Endometrium (tissue), 2 donors: ENCODE measurements around the gene NUDT8.
"Not testable (repeated sequence)": the region's sequence is repeated elsewhere in the genome, so short reads cannot be mapped to it uniquely, and the experiment has no call there.

ENCODE experiments used
- FAIRE-seq: peaks from 2 replicates; lab custom pipeline; 2012; peaks lifted over from hg19 to GRCh38; lab: Jason Lieb, UNC
- donor health status: control.
- donor health status: control.

The NUDT8 gene

DNA sequence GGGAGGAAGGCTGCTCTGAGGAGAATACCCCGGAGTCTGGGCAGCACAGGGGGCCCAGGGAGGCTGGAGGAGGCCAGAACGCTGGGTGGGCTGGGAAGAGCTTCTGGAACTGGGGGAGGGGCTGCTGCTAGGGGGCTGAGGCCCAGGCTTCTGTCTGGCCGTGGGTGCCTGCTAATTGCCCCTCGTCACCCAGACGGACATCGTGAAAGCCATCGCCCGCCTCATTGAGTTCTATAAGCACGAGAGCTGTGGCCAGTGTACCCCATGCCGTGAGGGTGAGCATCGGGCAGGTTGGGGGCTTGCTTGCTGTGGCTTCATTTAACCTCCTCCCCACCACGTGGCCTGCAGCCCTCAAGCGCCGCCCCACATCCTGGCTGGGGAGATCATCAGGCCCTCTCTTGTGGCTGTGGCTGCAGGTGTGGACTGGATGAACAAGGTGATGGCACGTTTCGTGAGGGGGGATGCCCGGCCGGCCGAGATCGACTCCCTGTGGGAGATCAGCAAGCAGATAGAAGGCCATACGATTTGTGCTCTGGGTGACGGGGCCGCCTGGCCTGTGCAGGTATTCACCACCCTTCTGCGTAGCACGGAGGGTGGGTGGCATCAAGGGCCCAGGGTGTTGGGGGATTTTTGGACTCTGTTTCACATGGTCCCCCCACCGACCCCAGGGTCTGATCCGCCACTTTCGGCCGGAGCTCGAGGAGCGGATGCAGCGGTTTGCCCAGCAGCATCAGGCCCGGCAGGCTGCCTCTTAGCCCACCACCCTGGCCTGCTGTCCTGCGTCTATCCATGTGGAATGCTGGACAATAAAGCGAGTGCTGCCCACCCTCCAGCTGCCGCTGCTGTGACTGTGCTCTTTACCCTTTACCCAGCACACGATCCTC, 17.8 kb downstream of the NUDT8 start:
- no peak for FAIRE-seq

DNA sequence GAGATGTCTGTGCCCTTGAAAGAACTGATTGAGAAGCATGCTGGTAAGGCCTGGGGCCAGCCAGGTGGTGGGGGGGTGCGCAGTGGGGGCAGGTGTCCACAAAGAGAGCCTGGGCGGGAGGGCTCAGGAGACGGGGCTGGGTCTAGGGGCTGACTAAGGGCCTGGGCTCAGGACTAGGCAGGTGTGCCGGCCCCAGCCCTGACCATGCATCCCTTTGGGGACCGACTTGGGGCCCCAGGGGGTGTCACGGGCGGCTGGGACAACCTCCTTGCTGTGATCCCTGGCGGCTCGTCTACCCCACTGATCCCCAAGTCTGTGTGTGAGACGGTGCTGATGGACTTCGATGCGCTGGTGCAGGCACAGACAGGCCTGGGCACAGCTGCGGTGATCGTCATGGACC, 18.6 kb downstream of the NUDT8 start:
- no peak for FAIRE-seq

DNA sequence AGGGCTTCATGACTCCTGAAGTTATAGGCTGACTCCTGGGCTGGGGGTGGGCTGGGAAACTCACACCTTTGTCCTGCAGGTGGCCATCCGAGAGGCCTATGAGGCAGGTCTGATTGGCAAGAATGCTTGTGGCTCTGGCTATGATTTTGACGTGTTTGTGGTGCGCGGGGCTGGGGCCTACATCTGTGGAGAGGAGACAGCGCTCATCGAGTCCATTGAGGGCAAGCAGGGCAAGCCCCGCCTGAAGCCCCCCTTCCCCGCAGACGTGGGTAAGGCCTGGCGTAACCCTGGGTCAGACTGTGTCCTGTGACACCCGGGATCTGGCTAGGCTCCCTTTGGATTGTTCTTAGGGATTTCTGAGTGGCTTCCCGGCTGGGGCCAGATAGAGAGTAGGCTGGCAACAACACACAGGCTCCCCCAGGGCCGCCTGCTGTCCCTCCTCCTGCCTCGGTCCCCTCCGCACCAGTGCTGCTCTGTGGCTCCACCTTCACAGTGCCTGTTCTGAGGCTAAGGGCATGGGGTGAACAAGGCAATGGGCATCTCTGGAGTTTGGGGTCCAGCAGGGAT, 19.4 kb downstream of the NUDT8 start:
- no peak for FAIRE-seq

DNA sequence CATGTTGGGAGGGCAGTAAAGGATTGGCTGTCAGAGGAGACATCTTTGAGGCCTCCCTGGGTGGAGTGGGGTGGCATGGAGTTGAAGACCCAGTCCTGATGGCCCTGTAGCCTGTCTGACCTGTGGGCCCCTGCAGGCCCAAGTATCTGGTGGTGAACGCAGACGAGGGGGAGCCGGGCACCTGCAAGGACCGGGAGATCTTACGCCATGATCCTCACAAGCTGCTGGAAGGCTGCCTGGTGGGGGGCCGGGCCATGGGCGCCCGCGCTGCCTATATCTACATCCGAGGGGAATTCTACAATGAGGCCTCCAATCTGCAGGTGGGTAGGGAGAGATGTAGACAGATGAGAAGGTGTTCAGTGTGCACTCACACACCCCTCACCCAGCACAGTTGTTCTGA, 20.4 kb downstream of the NUDT8 start:
- no peak for FAIRE-seq

DNA sequence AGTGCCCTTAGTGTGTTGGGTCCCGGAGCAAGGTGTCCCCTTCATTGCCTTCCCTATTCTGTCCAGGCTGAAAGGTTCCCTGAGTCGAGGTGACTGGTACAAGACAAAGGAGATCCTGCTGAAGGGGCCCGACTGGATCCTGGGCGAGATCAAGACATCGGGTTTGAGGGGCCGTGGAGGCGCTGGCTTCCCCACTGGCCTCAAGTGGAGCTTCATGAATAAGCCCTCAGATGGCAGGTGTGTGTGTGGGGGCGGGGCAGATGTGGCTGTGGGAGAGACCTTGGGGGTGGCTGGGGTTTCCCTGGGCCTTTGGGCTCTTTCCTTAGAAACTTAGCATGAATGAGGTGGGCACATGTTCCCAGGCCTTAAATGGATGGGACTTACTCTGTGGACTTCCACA, 21.3 kb downstream of the NUDT8 start:
- FAIRE-seq, result no peak

DNA sequence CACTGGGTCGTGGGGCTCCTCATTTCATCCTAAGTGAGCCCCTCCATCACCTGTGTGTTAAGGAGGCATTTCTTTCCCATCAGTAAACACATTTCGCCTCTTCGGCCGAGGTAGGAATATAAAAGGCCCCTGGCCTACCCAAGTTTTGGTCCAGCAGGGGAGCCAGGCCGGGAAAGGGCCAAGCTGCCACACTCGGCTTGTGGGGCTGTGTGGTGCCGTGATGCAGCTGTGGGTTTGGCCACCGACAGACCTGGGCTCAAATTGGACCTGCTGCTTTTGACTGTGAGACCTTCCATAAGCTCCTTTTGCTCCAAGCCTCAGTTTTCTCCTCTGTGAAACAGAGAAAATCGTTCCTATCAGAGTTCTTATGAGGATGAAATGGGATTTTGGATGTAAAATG, 22.2 kb downstream of the NUDT8 start:
- no peak for FAIRE-seq

DNA sequence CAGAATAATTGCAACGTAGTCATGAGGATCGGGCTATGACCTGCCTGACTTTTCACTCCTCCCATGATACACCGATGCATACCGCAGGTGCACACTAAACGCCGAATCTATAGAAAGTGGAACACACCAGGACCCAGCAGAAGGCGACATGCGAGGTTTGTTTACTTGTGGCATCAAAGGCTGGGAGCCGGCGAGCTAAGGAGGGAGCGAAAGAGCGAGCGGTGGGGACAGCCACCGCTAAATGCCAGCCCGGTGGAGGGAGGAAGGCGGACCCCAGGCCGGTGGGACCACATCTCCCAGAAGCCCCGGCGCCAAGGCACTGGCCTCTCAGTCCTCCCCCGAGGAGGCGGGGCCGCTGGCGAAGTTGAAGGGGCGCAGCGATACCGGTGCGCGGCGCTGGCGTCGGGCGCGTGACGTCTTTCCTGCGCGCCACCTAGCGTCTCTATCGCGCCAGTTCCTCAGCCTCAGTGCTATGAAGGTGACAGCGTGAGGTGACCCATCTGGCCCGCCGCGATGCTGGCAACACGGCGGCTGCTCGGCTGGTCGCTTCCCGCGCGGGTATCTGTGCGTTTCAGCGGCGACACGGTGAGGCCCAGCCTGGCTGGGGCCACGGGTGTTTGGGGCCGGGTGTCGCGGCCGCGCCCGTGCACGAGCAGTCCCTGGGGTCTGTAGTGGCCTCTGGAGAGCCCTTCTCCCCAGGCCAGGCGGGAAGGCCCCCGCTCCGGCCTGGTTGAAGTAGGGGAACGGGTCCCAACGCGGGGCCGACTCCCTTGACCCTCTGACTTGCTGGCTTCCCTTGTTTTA, 23.0 kb downstream of the NUDT8 start, which contains the start of gene NDUFV1:
TSS of gene NDUFV1 (plus strand) at position 445 of the 804 bp plus-strand sequence. CDS start at position 514, 69 bp downstream.
- FAIRE-seq, result peak; percentile 33

DNA sequence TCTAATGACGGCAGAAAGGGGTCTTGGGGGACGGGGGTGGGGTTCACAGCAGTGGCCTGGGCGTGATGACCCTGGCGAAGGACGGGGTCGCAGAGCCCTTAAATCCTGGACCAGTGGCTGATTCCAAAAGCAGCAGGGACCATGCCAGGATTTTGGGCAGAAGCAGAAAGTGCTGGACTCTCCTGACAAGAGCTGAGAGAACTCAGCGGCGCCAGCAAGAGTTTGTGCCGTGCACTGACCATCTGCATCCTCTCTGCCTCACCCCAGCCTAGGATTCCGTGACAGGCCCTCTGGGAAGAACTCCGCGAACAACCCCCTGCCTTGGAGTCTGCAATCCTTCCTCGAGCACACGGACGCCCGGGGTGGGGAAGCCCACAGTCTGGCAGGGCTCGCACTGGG, 23.6 kb downstream of the NUDT8 start:
- FAIRE-seq, result no peak

DNA sequence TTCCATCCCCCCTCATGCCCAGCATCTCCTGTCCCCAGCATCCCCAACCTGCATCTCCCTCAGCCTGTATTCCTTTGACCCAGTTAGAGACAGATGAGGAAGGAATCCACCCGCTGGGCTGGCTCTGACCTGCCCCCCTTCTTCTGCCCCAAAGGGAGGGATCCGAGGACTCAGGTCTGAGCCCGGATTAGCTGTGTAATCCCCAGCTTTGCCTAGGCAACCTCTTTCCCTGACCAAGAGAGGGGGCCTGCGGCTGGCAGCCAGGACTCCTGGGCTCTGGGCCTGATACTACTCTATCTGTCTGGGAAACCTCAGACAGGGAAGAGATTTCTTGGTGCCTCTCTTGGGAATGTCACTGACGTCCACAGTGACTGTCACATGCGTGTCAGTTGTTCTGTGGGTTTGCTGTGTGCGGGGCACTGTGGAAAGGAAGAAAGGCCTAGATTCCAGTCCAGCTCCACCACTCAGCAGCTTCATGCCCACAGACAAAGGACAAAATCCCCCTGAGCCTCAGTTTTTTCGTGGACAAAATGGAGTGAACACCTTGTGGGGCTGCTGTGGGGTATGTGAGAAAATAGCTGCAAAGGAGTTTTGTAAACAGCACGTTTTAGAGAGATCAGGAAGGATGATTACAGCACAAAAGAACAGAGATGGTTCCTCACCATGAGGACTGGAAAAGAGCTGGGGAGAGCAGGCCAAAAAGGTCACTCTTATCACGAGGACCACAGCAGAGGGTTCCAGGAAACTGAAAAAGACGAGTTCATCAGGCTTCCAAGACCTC, 24.3 kb downstream of the NUDT8 start:
- no peak for FAIRE-seq

DNA sequence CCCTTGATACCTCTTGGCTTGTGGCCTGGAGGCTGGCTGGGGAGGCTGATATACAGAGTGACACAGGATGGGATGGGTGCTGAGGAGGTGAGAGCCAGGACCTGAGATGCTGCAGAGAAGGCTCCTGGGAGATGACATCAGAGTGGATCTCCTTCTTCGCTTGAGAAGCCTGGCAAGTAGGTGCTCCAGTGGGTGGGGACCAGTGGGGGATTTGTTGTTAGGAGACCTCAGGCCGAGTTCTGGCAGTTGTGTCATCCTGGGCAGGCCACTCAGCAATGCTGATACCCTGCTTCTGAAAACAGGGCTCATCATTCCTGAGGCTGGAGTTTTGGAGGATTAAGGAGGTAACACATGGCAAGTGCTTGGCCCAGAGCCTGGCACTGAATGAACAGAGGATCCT, 24.9 kb downstream of the NUDT8 start:
- FAIRE-seq, result no peak

DNA sequence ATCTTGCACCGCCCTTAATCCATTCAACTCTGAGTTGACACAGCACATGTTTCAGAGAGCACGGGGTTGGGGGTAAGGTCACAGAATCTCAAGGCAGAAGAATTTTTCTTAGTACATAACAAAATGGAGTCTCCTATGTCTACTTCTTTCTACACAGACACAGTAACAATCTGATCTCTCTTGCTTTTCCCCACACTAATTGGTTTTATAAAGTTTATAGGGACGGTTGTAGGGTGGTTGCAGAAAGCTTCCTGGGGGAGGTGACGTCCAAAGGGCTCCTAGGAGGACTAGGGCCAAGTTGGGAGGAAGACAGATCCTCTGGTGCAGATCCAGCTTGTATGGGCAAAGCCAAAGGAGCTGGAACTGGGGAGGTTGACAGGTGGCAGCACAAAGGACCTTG, 25.6 kb downstream of the NUDT8 start:
- not testable (repeated sequence) for FAIRE-seq

DNA sequence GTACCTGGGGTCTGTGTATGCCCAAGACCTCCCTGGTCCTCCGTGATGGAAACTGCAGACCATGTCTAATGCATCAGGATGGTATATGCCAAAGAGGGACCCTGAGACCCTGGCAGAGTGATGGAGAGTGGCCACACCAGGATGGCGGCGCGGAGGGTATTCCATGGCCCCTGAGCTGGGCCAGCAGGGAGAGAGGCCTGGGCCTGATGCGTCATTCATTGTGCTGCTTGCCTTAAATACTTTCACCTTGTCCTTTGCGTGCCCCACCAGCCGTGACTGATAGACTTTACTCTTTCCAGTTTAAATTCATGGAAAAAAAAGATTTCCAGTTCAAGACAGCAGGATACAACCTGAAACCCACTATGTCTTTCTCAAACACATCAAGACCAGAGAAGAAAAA, 28.6 kb downstream of the NUDT8 start:
- no peak for FAIRE-seq

DNA sequence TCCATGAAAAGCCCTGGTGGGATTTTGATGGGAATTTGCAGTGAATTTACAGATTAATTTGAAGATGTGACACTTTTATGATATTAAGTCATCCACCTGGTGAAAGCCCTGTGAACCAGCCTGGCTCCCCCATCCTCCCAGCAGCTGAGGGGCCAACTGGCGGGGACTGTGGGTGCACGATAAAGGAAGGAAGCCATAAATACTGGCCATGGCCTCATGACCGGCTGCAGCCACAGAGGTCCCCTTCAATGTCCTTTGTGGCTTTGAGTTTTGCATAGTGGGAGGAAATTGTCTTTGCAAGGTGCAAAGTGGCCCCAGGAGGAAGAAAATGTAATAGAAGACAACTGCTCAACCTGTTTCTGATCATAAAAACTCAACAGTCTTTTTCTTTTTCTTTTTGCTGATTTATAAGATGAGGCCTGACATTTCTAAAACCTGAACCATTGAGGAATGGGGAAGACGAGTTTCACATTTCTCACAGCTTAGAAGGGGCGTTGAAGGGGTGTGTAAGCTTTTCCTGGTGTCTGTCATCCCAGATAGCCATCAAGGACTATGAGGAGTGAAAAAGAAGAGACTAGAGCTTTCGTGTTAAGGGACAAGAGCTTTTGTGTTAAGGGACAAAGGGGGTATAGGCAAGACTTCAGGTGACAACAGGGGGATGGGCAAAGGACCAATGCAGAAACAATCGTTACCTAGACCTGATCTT, 29.3 kb downstream of the NUDT8 start:
- FAIRE-seq, result no peak

DNA sequence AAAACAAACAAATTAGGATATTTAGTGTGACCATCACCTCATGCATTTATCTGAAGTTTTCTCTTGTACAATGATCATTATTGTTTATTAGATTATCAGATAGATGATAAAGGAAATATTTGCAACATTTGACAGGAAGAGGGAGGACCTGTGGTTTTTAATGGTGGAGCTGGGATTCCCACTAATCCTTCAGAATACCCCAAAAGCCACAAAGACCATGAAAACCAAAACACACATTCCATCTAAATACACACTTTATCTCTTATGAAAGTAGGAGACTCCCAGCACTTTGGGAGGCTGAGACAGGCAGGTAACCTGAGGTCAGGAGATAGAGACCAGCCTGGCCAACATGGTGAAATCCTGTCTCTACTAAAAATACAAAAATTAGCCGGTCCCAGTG, 30.6 kb downstream of the NUDT8 start:
- FAIRE-seq, result no peak

DNA sequence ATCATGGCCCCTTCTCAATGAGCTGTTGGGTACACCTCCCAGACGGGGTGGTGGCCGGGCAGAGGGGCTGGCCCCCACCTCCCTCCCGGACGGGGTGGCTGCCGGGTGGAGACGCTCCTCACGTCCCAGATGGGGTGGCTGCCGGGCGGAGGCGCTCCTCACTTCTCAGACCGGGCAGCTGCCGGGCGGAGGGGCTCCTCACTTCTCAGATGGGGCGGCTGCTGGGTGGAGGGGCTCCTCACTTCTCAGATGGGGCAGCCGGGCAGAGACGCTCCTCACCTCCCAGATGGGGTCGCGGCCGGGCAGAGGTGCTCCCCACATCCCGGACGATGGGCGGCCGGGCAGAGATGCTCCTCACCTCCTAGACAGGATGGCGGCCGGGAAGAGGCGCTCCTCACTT, 31.8 kb downstream of the NUDT8 start:
- FAIRE-seq, result not testable (repeated sequence)

DNA sequence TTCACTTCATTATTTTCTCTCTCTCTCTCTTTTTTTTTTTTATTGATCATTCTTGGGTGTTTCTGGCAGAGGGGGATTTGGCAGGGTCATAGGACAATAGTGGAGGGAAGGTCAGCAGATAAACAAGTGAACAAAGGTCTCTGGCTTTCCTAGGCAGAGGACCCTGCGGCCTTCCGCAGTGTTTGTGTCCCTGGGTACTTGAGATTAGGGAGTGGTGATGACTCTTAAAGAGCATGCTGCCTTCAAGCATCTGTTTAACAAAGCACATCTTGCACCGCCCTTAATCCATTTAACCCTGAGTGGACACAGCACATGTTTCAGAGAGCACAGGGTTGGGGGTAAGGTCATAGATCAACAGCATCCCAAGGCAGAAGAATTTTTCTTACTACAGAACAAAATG, 32.3 kb downstream of the NUDT8 start:
- not testable (repeated sequence) for FAIRE-seq

DNA sequence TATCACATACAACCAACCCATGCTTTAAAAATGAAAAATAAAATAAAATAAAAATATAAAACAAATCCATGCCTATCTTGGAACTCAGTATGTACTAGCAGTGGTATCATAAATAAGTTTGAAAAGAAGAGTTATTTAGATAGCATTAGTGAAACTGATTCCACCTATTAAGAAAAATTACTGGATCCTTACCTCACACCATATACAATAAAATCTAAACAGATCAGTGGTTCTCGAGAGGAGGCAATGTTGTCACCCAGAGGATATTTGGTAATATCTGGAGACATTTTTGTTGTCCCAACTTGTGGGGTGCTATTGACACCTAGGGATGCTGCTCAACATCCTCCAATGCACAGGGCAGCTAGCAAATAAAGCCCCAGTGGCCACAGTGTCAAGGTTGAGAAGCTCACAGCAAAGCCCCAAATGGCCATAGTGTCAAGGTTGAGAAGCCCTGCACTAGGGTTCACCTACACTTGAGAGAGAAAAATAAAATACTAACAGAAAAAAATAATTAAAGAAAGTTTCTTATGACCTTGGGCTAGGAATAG, 32.9 kb downstream of the NUDT8 start:
- no peak for FAIRE-seq

DNA sequence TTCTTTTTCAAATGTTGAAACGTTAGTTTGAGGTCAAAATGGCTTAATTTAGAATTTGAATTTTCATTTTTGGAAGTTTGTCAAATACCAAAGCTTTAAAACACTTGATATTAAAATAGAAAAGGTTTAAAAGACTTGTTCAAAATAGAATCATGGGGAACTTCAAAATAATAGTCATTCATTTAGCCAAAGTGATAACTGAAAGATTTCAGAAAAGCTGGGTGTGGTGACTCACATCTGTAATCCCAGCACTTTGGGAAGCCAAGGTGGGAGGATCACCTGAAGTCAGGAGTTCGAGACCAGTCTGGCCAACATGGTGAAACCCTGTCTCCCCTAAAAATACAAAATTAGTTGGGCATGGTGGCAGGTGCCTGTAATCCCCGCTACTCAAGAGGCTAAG, 35.3 kb downstream of the NUDT8 start:
- FAIRE-seq, result no peak

DNA sequence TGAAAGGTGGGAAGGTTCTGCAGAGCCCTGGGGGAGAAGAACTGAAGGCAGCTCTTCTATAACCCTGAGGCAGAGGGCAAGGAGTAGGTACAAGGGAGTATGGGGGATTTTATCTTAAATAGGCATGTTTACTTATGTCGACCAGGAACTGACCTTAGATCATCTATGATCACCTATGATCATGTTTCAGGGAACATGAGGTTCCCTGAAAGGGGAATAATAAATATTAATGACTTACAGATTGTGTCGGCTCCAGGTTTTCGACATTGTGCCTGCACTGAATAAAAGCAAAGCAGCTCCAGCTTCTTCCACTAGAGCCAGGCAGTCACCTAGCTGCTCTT, 36.2 kb downstream of the NUDT8 start:
- no peak for FAIRE-seq

DNA sequence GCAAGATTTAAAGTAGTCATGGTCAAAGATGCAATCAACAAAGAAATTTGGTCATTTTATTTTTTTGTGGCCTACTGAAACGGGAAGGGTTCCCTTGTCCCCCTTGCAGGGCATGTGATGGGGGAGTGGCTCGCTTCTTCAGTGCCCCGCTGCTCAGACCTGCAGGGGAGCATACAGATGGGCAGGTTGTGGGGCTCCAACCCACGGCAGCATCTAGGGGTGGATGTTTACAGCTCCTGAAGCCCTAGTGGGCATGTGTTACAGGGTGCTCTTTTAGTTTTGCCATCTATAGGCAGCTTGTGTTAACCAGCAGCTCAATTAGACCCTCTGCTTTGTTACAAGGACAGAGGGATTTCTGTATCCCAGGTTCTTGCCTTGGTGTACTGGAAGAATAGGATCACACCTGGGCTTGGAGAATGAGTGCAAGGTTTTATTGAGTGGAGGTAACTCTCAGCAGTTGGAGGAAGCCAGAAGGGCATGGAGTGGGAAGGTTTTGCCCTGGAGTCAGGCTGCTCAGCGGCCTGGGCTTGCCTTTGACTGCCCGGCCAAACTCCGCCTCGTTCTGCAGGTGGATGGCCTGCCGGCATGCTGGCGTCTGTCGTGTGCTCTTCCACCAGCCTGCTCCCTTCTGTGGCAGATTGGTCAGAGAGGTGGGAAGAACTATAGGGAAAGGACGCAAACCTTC, 36.7 kb downstream of the NUDT8 start:
- no peak for FAIRE-seq
